Fibroblast of the aortic adventitia (primary cell): ENCODE measurements around the gene STIM1. TPM values are rescaled to one million over a fixed set of nuclear protein-coding genes. Genes with fewer than 3 reads are reported as not detected.

Experiments
- DNase-seq: peaks from one replicate; pipeline ENCODE4 v3.0.0-alpha.2; 2010; ENCODE audit warnings: low read depth
- H3K4me3 ChIP-seq: 2 replicates; pipeline ENCODE4 v1.5.1; 2011; ENCODE audit warnings: low read depth, mild to moderate bottlenecking, control low read depth, low read length, moderate library complexity
- total RNA-seq: library from RNA; depleted of rRNA; stranded (reverse); fragments of >200 nt; gene quantifications from 2 replicates; pipeline ENCODE4 v1.2.3, GENCODE V29; 2012; ENCODE audit warnings: low replicate concordance
- TF ChIP-seq, protein P1 (sequence below): IDR thresholded peaks from 2 replicates; pipeline ENCODE4 v1.5.1; 2011; ENCODE audit warnings: mild to moderate bottlenecking, low read length, control low read depth, inconsistent platforms; ENCODE audit not compliant: insufficient read depth

STIM1 gene
- total RNA-seq, 1 donor = 21.6 TPM

DNA sequence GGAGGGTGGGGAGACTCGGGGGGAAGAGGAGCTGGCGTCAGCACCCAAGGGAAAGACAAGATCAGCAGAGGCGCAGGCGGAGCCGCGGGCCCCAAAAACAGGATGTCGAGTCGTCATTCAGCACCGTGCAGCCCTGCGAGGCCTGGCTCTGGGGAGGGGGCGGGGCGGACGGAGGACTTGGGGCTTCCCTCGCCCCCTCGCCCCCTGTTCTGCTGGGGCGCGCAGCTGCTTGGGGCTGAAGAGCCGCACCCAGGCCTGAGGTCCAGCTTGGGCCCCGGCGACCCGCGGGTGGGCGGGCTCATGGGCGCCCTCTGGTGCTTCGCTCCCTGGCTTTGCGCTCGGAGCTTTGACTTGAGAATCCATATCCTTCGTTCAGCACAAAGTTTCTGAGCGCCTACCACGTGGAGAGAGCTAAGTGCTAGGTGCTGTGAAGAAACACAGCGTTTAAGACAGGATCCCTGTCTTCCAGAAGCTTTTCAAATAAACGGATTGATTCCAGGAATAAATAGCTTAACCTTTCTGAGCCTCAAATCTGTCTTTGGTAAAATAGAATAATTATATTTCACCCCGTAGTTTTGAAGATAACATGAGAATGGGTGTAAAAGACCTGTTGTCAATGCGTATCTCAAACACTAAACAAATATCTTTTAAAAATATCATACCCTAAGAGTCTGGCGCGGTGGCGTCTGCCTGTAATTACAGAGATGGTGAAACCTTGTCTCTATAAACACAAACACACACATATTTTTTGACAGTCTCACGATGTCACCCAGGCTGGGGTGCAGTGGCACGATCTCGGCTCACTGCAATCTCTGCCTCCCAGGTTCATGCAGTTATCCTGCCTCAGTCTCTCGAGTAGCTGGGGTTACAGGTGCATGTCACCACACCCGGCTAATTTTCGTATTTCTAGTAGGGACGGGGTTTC, 13.8 kb upstream of the STIM1 start:
- DNase-seq = peak; percentile 84
- peak overlapping the region; percentile 71 for H3K4me3 ChIP-seq
- TF ChIP-seq, protein P1, sequence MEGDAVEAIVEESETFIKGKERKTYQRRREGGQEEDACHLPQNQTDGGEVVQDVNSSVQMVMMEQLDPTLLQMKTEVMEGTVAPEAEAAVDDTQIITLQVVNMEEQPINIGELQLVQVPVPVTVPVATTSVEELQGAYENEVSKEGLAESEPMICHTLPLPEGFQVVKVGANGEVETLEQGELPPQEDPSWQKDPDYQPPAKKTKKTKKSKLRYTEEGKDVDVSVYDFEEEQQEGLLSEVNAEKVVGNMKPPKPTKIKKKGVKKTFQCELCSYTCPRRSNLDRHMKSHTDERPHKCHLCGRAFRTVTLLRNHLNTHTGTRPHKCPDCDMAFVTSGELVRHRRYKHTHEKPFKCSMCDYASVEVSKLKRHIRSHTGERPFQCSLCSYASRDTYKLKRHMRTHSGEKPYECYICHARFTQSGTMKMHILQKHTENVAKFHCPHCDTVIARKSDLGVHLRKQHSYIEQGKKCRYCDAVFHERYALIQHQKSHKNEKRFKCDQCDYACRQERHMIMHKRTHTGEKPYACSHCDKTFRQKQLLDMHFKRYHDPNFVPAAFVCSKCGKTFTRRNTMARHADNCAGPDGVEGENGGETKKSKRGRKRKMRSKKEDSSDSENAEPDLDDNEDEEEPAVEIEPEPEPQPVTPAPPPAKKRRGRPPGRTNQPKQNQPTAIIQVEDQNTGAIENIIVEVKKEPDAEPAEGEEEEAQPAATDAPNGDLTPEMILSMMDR = peak; percentile 88

DNA sequence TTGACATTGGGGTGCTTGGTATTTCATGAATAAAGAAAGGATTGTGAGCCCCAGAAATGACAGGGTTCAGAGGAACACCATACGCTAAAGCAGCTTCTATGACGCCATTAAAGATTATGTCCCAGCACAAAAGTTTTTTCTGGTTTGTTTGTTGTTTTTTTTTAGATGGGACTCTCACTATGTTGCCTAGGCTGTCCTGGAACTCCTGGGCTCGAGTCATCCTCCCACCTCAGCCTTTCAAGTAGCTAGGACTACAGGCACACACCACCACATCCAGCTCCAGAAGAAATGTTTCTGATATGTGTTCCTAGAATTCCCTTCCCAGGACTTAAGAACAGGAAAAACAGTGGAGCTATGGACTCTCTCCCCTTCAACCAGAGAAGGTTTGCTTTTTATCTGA, 12.1 kb upstream of the STIM1 start:
- H3K4me3 ChIP-seq = no peak overlapping the region
- TF ChIP-seq, protein P1 = no peak
- no peak for DNase-seq

DNA sequence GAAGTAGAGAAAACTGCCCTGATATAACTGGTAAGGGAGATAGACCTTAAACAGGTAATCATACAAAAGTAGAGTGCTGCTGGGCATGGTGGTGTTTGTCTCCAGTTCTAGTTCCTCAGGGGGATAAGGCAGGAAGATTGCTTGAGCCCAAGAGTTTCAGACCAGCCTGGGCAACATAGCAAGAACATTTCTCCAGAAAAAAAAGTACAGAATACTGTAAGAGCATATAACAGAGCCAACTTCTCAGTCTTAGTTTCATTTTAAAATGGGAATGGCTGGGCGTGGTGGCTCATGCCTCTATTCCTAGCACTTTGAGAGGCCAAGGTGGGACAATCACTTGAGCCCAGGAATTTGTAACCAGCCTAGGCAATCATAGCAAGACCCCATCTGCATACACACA, 10.2 kb upstream of the STIM1 start:
- TF ChIP-seq, protein P1 = no peak
- no peak overlapping the region for H3K4me3 ChIP-seq
- DNase-seq = no peak

DNA sequence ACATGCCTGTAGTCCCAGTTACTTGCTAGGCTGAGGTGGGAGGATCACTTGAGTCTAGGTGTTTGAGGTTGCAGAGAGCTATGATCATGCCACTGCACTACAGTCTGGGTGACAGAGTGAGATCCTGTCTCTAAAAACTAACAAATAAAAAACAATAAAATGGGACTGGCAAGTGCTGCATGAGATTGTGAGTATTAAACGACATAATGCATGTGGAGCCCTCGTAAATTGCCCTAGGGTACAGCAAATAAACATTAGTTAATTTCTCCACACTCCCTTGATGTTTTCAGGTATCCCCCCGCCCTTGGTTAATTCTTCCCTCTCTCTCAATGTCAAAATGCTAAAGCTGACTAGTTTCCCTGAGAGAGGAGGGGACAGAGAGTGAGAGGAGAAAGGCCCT, 9.8 kb upstream of the STIM1 start:
- DNase-seq = no peak
- TF ChIP-seq, protein P1 = no peak
- H3K4me3 ChIP-seq = no peak overlapping the region

DNA sequence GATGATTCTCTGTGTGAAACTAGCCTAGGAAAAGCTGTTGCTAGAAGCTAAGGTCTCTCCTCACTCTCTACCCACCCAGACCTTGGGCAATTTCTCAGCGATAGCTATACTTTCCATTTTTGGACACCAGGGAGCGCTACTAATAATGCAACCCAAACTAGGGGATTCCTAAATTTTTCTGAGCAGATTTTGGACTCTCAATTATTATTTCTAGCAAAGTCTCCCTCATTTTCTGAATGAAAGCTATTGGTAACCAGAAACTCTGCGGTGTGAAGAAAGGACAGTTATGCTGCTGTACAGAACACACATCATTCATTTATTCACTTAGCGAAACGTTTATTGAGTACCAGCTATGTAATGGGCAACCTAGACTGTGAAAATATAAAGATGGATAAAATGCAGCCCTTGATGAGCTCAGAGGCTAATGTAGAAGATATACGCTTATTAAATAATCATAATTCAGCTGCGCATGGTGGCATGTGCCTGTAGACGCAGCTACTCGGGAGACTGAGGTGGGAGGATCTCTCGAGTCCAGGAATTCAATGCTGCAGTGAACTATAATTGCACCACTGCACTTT, 6.1 kb upstream of the STIM1 start:
- no peak overlapping the region for H3K4me3 ChIP-seq
- DNase-seq = peak; percentile 63
- TF ChIP-seq, protein P1 = peak; percentile 73

DNA sequence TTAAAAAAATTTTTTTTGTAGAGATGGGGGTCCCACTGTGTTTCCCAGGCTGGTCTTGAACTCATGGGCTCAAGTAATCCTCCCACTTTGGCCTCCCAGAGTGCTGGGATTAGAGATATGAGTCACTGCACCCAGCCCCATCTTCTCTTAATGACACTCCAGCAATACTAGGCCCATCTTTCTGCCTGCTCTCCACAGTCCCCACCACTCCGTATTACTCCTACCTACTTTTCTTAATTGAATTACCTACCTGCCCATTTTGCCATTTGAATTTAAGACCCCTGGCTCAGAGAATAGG, 2.0 kb upstream of the STIM1 start:
- no peak for DNase-seq
- TF ChIP-seq, protein P1 = no peak
- H3K4me3 ChIP-seq = no peak overlapping the region
